GM19193 (cell line): ENCODE data around the gene CMTM8.

Experiments
- POLR2A ChIP-seq: IDR thresholded peaks from 4 replicates; pipeline ENCODE4 v1.6.1; 2011; ENCODE audit not compliant: insufficient read depth, insufficient read length; ENCODE audit errors: extremely low read depth

CMTM8 gene

GRCh38 chr3:32326795-32327194 lies 88.3 kb downstream of the CMTM8 start:
- TF ChIP-seq POLR2A, result no peak

GRCh38 chr3:32334675-32335074 lies 96.2 kb downstream of the CMTM8 start:
- no peak for TF ChIP-seq POLR2A

GRCh38 chr3:32335365-32336112 lies 97.1 kb downstream of the CMTM8 start:
- TF ChIP-seq POLR2A, result no peak

- no peak for TF ChIP-seq POLR2A
Measured at GRCh38 chr3:32336113-32336498, 97.6 kb downstream of the CMTM8 start.

- no peak for TF ChIP-seq POLR2A
Measured at GRCh38 chr3:32337505-32337904, 99.0 kb downstream of the CMTM8 start.

- no peak for TF ChIP-seq POLR2A
Measured at GRCh38 chr3:32340039-32340438, 101.6 kb downstream of the CMTM8 start.

GRCh38 chr3:32340611-32341365 lies 102.3 kb downstream of the CMTM8 start:
- no peak for TF ChIP-seq POLR2A

- TF ChIP-seq POLR2A, result no peak
Measured at GRCh38 chr3:32347343-32348125, 109.1 kb downstream of the CMTM8 start.

- no peak for TF ChIP-seq POLR2A
Measured at GRCh38 chr3:32349184-32349583, 110.7 kb downstream of the CMTM8 start.

GRCh38 chr3:32352563-32352962 lies 114.1 kb downstream of the CMTM8 start:
- TF ChIP-seq POLR2A, result no peak

GRCh38 chr3:32353351-32353750 lies 114.9 kb downstream of the CMTM8 start:
- TF ChIP-seq POLR2A, result no peak

GRCh38 chr3:32354362-32354778 lies 115.9 kb downstream of the CMTM8 start:
- no peak for TF ChIP-seq POLR2A

GRCh38 chr3:32355751-32356291 lies 117.3 kb downstream of the CMTM8 start:
- no peak for TF ChIP-seq POLR2A

- TF ChIP-seq POLR2A, result no peak
Measured at GRCh38 chr3:32359766-32360492, 121.4 kb downstream of the CMTM8 start.

- TF ChIP-seq POLR2A, result no peak
Measured at GRCh38 chr3:32360493-32360827, 122.0 kb downstream of the CMTM8 start.
